Karpas-422 (cell line): ENCODE data around the gene SGSM2. TPM values are rescaled to one million over a fixed set of nuclear protein-coding genes. Genes with fewer than 3 reads are reported as not detected.

Experiments used
- small RNA-seq: library from RNA; depleted of rRNA; stranded (forward); fragments of <200 nt; gene quantifications from one replicate; pipeline ENCODE3, GENCODE V24; 2014
- total RNA-seq: library from RNA; depleted of rRNA; stranded (reverse); fragments of >200 nt; shearing (Covaris generic); gene quantifications from 2 replicates; pipeline ENCODE4 v1.2.3, GENCODE V29; 2014; ENCODE audit warnings: low replicate concordance; rRNA removed

Gene SGSM2
- total RNA-seq, 1 experiment from 2014 or later, result 64.0 TPM

Small RNAs within 50 kb of the gene (small RNA-seq; reads per million reads assigned to genes)
- gene AC006435.3, result not detected
- not detected for gene AC006435.4
- gene SNORD91A, result 1,323 reads per million, percentile 100 among the genes with 10 or more reads in this experiment
- gene SNORD91B, result 171 reads per million, percentile 99 among the genes with 10 or more reads in this experiment

Other genes with a start within 250 kb of the SGSM2 start
- gene SMG6, start 33.7 kb upstream of the SGSM2 start, total RNA-seq, result 10.2 and 12.0 TPM in 2 replicates
- gene SRR, start 33.6 kb upstream of the SGSM2 start, total RNA-seq, result 5.6 and 13.3 TPM in 2 replicates
- 42.1 and 65.2 TPM in 2 replicates for gene TSR1, start 1.0 kb upstream of the SGSM2 start, total RNA-seq
- 6.3 and 18.8 TPM in 2 replicates for gene MNT, start 63.6 kb downstream of the SGSM2 start, total RNA-seq
- gene METTL16, start 174.4 kb downstream of the SGSM2 start, total RNA-seq, result 18.3 and 22.9 TPM in 2 replicates